Measurements from ENCODE around the gene PRKD1. TPM values are rescaled to one million over a fixed set of nuclear protein-coding genes. Genes with fewer than 3 reads are reported as not detected.

The PRKD1 gene
- total RNA-seq, 1 experiment from 2014 or later = not detected

GRCh38 chr14:29616922-29617321 is 310.7 kb downstream of the PRKD1 start:
- TF ChIP-seq CBX3 (IDR thresholded peaks at IDR 0.05; ENCODE audit: low read depth) (no peak), ZNF274 (IDR thresholded peaks at IDR 0.05; ENCODE audit: low read depth, low read length) (no peak), EGR1 (IDR thresholded peaks at IDR 0.05; ENCODE audit: low read depth) (no peak), REST (IDR thresholded peaks at IDR 0.05; ENCODE audit: low read depth) (no peak), ZFX (IDR thresholded peaks at IDR 0.05) (no peak), EZH2 (IDR thresholded peaks at IDR 0.05) (no peak), RAD21 (IDR thresholded peaks at IDR 0.05; ENCODE audit: low read depth) (no peak), POLR2A (IDR thresholded peaks at IDR 0.05; ENCODE audit: borderline replicate concordance, extremely low read depth, insufficient read depth, insufficient read length) (no peak), SP1 (IDR thresholded peaks at IDR 0.05; ENCODE audit: low read depth) (no peak), ELF1 (IDR thresholded peaks at IDR 0.05; ENCODE audit: borderline replicate concordance, low read depth) (no peak), TCF7L2 (IDR thresholded peaks at IDR 0.05; ENCODE audit: borderline replicate concordance, extremely low read depth, insufficient read depth, insufficient read length) (no peak), EZH2phosphoT487 (IDR thresholded peaks at IDR 0.05; ENCODE audit: borderline replicate concordance) (no peak), CTCF (IDR thresholded peaks at IDR 0.05 in 2 of 3, conservative IDR thresholded peaks at IDR 0.05 in 1 of 3; ENCODE audit: borderline replicate concordance in 1 of 3, insufficient read depth in 1 of 3, low read depth in 2 of 3, low read length in 2 of 3) (no peak), SIN3A (IDR thresholded peaks at IDR 0.05; ENCODE audit: low read depth) (no peak), CEBPB (IDR thresholded peaks at IDR 0.05; ENCODE audit: low read depth) (no peak), YY1 (IDR thresholded peaks at IDR 0.05; ENCODE audit: extremely low read depth, insufficient replicate concordance, low read depth, low read length) (no peak), MAX (IDR thresholded peaks at IDR 0.05) (no peak)
- TF ChIP-seq, protein P1, sequence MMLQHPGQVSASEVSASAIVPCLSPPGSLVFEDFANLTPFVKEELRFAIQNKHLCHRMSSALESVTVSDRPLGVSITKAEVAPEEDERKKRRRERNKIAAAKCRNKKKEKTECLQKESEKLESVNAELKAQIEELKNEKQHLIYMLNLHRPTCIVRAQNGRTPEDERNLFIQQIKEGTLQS (IDR thresholded peaks at IDR 0.05) = no peak
- no peak for ATAC-seq
- Histone ChIP-seq H2AFZ (ENCODE audit: low read depth, low read length, poor library complexity, severe bottlenecking) (no peak overlapping the region), H3K27me3 (ENCODE audit: insufficient read depth, low read length) (no peaks in the 10 kb centered on the region), H4K20me1 (ENCODE audit: insufficient read depth) (no peaks in the 10 kb centered on the region), H3K9ac (ENCODE audit: low read length) (no peak overlapping the region), H3K4me3 (replicated peaks in 1 of 2; ENCODE audit: low read depth in 1 of 2, low read length in 2 of 2) (no peak overlapping the region), H3K79me2 (ENCODE audit: insufficient read depth, low read length) (no peaks in the 10 kb centered on the region), H3K27ac (ENCODE audit: low read depth, low read length) (no peak overlapping the region), H3K4me1 (ENCODE audit: control insufficient read depth in 1 of 2, insufficient read depth in 2 of 2, low read length in 2 of 2) (no peaks in the 10 kb centered on the region), H3K4me2 (ENCODE audit: low read length) (no peak overlapping the region), H3K36me3 (ENCODE audit: control insufficient read depth in 1 of 2, insufficient read depth in 2 of 2, low read length in 2 of 2) (no peaks in the 10 kb centered on the region), H3K9me2 (ENCODE audit: insufficient read depth) (no peaks in the 10 kb centered on the region), H3K9me3 (ENCODE audit: control insufficient read depth in 1 of 2, insufficient read depth in 1 of 2, low read depth in 1 of 2, low read length in 2 of 2) (peaks cover 16 to 23% of the 10 kb centered on the region in 2 experiments; a peak in 2 of 4 replicates)
- ChIA-PET CTCF (no interaction called here), POLR2A (no interaction called here), RAD21 (ENCODE audit: low non-redundant PET in 1 of 2, low total read pairs in 2 of 2, uncharacterized antibody in 2 of 2, unreplicated experiment in 2 of 2) (no interaction called here)
- BruUV-seq (replicated peaks) = no TSS peak
- DNase-seq (ENCODE audit: low read depth, low spot score) = no peak
- intact Hi-C loops (cut with micrococcal nuclease) = no loop called here

Data from HCT116 (cell line).